Mesothelial cell of epicardium (in vitro differentiated cells): ENCODE data around the gene IMP4. TPM values are rescaled to one million over a fixed set of nuclear protein-coding genes. Genes with fewer than 3 reads are reported as not detected.
A peak's percentile ranks its signal among the peaks of the same experiment; 100 is the strongest.

ENCODE experiments used
- DNase-seq, 2 experiments: peaks; one replicate each; pipeline ENCODE4 v3.0.0; 2021; ENCODE audit warnings: low spot score in 2 of 2; ENCODE audit not compliant: unreplicated experiment in 2 of 2
- H3K27ac Mint-ChIP-seq: 2 replicates; pipeline ENCODE4 v1.8.0; 2021; ENCODE audit warnings: mixed read lengths
- H3K27me3 Mint-ChIP-seq: 2 replicates; pipeline ENCODE4 v1.8.0; 2021; ENCODE audit warnings: low read depth, mixed read lengths
- H3K36me3 Mint-ChIP-seq: 2 replicates; pipeline ENCODE4 v1.8.0; 2021; ENCODE audit warnings: mixed read lengths
- H3K4me1 Mint-ChIP-seq: 2 replicates; pipeline ENCODE4 v1.8.0; 2021; ENCODE audit warnings: mixed read lengths
- H3K4me3 Mint-ChIP-seq: 2 replicates; pipeline ENCODE4 v1.8.0; 2021; ENCODE audit warnings: mild to moderate bottlenecking, moderate library complexity, mixed read lengths
- H3K9me3 Mint-ChIP-seq: 2 replicates; pipeline ENCODE4 v1.8.0; 2021; ENCODE audit warnings: mixed read lengths
- total RNA-seq: library from RNA; stranded (reverse); gene quantifications from 3 replicates; pipeline ENCODE4 v1.2.1, GENCODE V29; 2021
- TF ChIP-seq, protein P1 (sequence below): fragments of 200-600 bp; sonication (generic); IDR thresholded peaks from one replicate; pipeline ENCODE4 v1.5.0; 2021; ENCODE audit warnings: antibody characterized with exemption; ENCODE audit not compliant: unreplicated experiment

Gene IMP4
- total RNA-seq, 1 donor from 2014 or later, result 46.9 TPM

DNA sequence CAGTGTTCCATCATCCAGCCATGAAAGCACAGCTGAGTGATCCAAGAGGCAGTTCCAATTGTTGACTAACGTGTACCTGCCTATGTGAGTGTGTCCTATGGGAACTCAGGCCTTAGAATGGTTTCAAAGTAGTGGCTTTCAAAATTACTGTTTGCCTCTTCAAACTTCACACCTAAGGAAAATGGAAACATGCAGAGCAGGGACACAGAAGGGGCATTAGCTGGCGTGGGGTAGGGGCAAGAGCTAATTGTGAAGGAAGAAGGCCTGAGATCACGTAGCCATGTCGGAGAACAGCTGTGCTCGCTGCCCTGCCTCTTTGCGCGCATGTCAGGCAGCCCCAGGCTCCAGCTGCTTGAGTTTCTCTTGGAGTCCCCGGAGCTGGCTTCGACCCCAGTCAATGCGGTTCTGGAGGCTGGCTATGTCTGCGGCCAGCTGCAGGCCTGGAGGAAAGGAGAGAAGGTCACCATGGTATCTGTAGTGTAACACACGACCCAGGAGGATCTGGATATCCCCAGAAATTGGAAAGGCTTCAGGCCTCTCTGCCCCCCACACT, 3.8 kb upstream of the IMP4 start:
- TF ChIP-seq, protein P1, sequence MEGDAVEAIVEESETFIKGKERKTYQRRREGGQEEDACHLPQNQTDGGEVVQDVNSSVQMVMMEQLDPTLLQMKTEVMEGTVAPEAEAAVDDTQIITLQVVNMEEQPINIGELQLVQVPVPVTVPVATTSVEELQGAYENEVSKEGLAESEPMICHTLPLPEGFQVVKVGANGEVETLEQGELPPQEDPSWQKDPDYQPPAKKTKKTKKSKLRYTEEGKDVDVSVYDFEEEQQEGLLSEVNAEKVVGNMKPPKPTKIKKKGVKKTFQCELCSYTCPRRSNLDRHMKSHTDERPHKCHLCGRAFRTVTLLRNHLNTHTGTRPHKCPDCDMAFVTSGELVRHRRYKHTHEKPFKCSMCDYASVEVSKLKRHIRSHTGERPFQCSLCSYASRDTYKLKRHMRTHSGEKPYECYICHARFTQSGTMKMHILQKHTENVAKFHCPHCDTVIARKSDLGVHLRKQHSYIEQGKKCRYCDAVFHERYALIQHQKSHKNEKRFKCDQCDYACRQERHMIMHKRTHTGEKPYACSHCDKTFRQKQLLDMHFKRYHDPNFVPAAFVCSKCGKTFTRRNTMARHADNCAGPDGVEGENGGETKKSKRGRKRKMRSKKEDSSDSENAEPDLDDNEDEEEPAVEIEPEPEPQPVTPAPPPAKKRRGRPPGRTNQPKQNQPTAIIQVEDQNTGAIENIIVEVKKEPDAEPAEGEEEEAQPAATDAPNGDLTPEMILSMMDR, result no peak
- H3K4me1 Mint-ChIP-seq, result peaks cover 29% of the 10 kb centered on the region
- H3K9me3 Mint-ChIP-seq, result peaks cover 3% of the 10 kb centered on the region
- H3K27me3 Mint-ChIP-seq, result peaks cover 3% of the 10 kb centered on the region
- no peak overlapping the region for H3K27ac Mint-ChIP-seq
- H3K36me3 Mint-ChIP-seq, result peaks cover 15% of the 10 kb centered on the region
- DNase-seq, result no peak
- no peak overlapping the region for H3K4me3 Mint-ChIP-seq

DNA sequence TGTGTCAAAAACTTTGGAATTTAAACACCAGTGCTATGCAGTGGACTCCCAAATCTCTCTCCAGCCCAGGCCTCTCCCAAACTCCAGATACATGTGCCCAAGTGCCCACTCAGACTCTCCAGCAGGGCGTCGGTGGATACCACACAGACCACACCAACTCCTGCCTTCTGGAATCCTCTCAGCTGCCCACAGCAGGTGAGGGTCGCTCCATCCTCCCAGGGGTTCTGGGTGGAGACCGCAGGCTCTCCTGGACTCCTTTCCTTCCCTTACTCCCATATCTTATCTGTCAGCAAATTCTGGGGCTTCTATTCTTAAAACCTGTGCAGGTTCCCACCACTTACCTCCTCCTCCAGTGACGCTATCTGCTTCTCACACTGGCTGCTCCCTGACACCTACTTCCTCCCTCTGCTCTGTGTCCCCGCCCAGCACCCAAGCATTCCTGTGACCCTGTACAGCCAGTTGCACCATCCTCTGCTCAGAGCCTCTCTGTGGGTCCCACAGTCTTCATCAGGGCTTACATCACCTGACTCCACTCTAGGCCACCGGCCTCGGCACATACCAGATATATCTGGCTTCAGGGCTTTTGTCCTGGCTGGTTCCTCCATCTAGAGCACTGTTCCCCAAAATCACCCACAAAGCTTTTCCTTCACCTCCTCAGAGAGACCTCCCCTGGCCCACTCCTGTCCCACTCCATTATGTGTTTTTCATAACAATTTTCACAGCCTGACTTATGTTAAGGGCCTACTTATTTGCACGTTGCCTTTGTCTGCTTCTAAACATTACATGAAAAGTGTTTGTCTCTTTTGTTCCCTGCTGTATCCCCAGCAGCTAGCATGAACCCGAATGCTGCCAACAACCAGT, 2.6 kb upstream of the IMP4 start:
- Mint-ChIP-seq H3K4me1 (peaks cover 29% of the 10 kb centered on the region), H3K27ac (no peak overlapping the region), H3K9me3 (no peaks in the 10 kb centered on the region), H3K27me3 (peaks cover 3% of the 10 kb centered on the region), H3K4me3 (peak overlapping the region; percentile 26), H3K36me3 (peaks cover 15% of the 10 kb centered on the region)
- TF ChIP-seq, protein P1, result no peak
- DNase-seq, result no peak

DNA sequence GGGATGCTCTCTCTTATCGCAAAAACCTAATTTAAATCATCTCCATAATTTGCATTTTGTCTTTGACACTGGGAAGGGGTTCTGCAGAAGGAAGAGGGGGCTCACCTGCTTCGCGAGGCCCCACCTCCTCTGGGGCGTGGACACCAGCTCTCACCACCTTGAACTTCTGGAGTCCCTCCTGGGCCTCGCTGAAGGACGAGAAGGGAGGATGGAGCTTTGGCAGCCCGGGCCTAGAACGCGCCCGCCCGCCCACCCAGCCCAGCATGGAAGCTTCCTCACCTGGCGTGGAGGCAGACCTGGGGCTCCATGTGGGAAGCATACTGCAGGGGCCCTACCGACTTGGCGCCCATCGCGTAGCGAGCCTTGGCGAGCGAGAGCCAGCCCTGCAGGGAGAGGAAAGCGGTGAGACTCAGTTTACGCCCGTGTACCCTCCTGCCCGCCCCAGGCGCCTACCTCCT, 1.1 kb upstream of the IMP4 start:
- H3K4me1 Mint-ChIP-seq, result peaks cover 28% of the 10 kb centered on the region
- no peaks in the 10 kb centered on the region for H3K9me3 Mint-ChIP-seq
- H3K27ac Mint-ChIP-seq, result peak overlapping the region; percentile 98
- DNase-seq, result no peak
- peak overlapping the region; percentile 99 for H3K4me3 Mint-ChIP-seq
- TF ChIP-seq, protein P1, result no peak
- peaks cover 28% of the 10 kb centered on the region for H3K36me3 Mint-ChIP-seq
- peaks cover 3% of the 10 kb centered on the region for H3K27me3 Mint-ChIP-seq

DNA sequence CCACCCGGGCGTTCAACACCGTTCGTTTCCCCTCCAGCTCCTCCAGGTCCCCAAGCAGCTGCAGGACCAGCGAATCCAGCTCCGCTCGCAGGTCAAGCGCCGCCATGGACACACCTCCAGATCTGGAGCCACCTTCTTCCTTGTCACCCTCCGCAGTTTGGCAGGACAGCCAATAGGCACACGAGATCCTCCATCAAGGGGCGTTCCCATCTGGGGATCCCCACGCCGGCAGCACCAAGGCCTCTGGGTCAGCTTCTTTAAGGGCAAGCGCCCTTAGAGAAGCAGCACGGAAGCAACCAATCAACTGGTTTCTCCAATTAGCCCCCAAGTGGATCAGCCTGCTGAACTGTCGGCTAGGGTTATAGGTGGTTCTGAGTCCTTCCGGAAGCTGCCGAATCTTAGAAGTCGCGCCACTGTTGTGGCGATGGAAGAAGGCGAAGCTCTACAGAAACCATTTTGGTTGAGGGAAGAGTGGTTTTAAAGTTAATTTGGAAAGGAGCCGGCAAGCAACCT, 621 bp upstream of the IMP4 start:
- peak overlapping the region; percentile 98 for H3K27ac Mint-ChIP-seq

DNA sequence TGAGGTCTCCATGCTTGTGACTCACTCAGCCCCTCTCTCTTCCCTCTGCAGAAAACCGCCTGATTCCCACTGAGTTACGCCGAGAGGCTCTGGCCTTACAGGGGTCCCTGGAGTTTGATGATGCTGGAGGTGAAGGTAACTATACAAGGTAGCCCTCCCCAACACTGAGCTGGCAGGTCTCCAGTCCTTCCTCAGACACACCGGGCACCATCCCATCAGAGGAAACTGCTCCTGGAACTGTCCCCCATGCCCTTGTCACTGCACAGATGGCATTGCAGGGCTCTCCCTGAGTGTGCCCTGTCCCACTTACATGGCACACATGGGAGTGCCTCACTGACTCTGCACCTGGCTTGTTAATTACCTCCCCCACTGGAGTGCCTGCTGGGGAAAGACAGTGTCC, 1.9 kb downstream of the IMP4 start:
- Mint-ChIP-seq H3K27me3 (no peaks in the 10 kb centered on the region), H3K27ac (no peak overlapping the region), H3K9me3 (no peaks in the 10 kb centered on the region), H3K36me3 (peaks cover 41% of the 10 kb centered on the region), H3K4me3 (peak overlapping the region; percentile 99), H3K4me1 (peaks cover 15% of the 10 kb centered on the region)
- TF ChIP-seq, protein P1, result no peak
- DNase-seq, result no peak

More for the DNA sequence above, 621 bp upstream of the IMP4 start:
- TF ChIP-seq, protein P1, result no peak
- Mint-ChIP-seq H3K36me3 (peaks cover 32% of the 10 kb centered on the region), H3K4me3 (peak overlapping the region; percentile 99), H3K9me3 (no peaks in the 10 kb centered on the region), H3K4me1 (peaks cover 23% of the 10 kb centered on the region), H3K27me3 (peaks cover 1% of the 10 kb centered on the region)
- peak; percentile 70 to 84 for DNase-seq
